ENCODE data around the gene ANKRD22. TPM values are rescaled to one million over a fixed set of nuclear protein-coding genes. Genes with fewer than 3 reads are reported as not detected.

Gene ANKRD22
- polyA plus RNA-seq, 1 donor (not counting 4 experiments of a cell fraction or from before 2014, with no cell fraction given): 4.4 TPM

GRCh38 chr10:88787463-88787862 lies 64.2 kb downstream of the ANKRD22 start:
- Histone ChIP-seq H3K27ac (ENCODE audit: control insufficient read depth, insufficient read depth, low read length) (no peak overlapping the region), H2AFZ (ENCODE audit: control insufficient read depth, low read length) (no peak overlapping the region), H3K4me3 (ENCODE audit: control insufficient read depth in 2 of 3, extremely low read depth in 1 of 3, insufficient read depth in 2 of 3, low read depth in 1 of 3, low read length in 3 of 3) (no peak overlapping the region), H3K4me1 (ENCODE audit: control insufficient read depth, extremely low read depth, insufficient read depth, low read length) (no peaks in the 10 kb centered on the region), H3K4me2 (ENCODE audit: control insufficient read depth, extremely low read depth, insufficient read depth, low read depth, low read length) (no peak overlapping the region), H4K20me1 (ENCODE audit: control insufficient read depth, extremely low read depth, insufficient read depth, low read length) (no peaks in the 10 kb centered on the region), H3K36me3 (ENCODE audit: control insufficient read depth in 2 of 2, extremely low read depth in 1 of 2, insufficient read depth in 2 of 2, low read length in 2 of 2) (no peaks in the 10 kb centered on the region), H3K9me1 (ENCODE audit: control insufficient read depth, extremely low read depth, insufficient read depth, low read length) (no peaks in the 10 kb centered on the region), H3K27me3 (ENCODE audit: control insufficient read depth, extremely low read depth, insufficient read depth, low read length) (no peaks in the 10 kb centered on the region), H3K79me2 (ENCODE audit: control insufficient read depth, insufficient read depth, low read length) (no peaks in the 10 kb centered on the region), H3K9me3 (ENCODE audit: control insufficient read depth, low read depth, low read length) (no peaks in the 10 kb centered on the region), H3K9ac (ENCODE audit: control insufficient read depth, extremely low read depth, insufficient read depth, low read length) (no peak overlapping the region)
- FAIRE-seq (no peak), DNase-seq (ENCODE audit: low read depth, low spot score) (no peak)
- dilution Hi-C loops (cut with MboI; ENCODE audit: extremely low pct_ligation_motif_present, low sequenced_read_pairs): no loop called here
- TF ChIP-seq CTCF (optimal IDR thresholded peaks at IDR 0.05 in 1 of 3, IDR thresholded peaks at IDR 0.05 in 1 of 3, conservative IDR thresholded peaks at IDR 0.05 in 1 of 3; ENCODE audit: extremely low read depth in 1 of 3, insufficient read depth in 2 of 3, low read length in 3 of 3) (no peak), EZH2 (IDR thresholded peaks at IDR 0.05; ENCODE audit: low read length) (no peak)

- H4K20me1 ChIP-seq (ENCODE audit: control insufficient read depth, extremely low read depth, insufficient read depth, low read length): no peaks in the 10 kb centered on the region
- H3K9me3 ChIP-seq (ENCODE audit: control insufficient read depth, low read depth, low read length): no peaks in the 10 kb centered on the region
- no peak for DNase-seq (ENCODE audit: low read depth, low spot score)
- no peak for TF ChIP-seq EZH2 (IDR thresholded peaks at IDR 0.05; ENCODE audit: low read length)
- H3K27me3 ChIP-seq (ENCODE audit: control insufficient read depth, extremely low read depth, insufficient read depth, low read length): no peaks in the 10 kb centered on the region
- no peaks in the 10 kb centered on the region for H3K4me1 ChIP-seq (ENCODE audit: control insufficient read depth, extremely low read depth, insufficient read depth, low read length)
- no peaks in the 10 kb centered on the region for H3K36me3 ChIP-seq (ENCODE audit: control insufficient read depth in 2 of 2, extremely low read depth in 1 of 2, insufficient read depth in 2 of 2, low read length in 2 of 2)
- H2AFZ ChIP-seq (ENCODE audit: control insufficient read depth, low read length): no peak overlapping the region
- dilution Hi-C loops (cut with MboI; ENCODE audit: extremely low pct_ligation_motif_present, low sequenced_read_pairs): no loop called here
- H3K27ac ChIP-seq (ENCODE audit: control insufficient read depth, insufficient read depth, low read length): no peak overlapping the region
- no peak overlapping the region for H3K4me2 ChIP-seq (ENCODE audit: control insufficient read depth, extremely low read depth, insufficient read depth, low read depth, low read length)
- no peak for FAIRE-seq
- no peaks in the 10 kb centered on the region for H3K9me1 ChIP-seq (ENCODE audit: control insufficient read depth, extremely low read depth, insufficient read depth, low read length)
- H3K9ac ChIP-seq (ENCODE audit: control insufficient read depth, extremely low read depth, insufficient read depth, low read length): no peak overlapping the region
- H3K4me3 ChIP-seq (ENCODE audit: control insufficient read depth in 2 of 3, extremely low read depth in 1 of 3, insufficient read depth in 2 of 3, low read depth in 1 of 3, low read length in 3 of 3): no peak overlapping the region
- H3K79me2 ChIP-seq (ENCODE audit: control insufficient read depth, insufficient read depth, low read length): no peaks in the 10 kb centered on the region
Measured at GRCh38 chr10:88786032-88786770, 65.4 kb downstream of the ANKRD22 start.

DNA sequence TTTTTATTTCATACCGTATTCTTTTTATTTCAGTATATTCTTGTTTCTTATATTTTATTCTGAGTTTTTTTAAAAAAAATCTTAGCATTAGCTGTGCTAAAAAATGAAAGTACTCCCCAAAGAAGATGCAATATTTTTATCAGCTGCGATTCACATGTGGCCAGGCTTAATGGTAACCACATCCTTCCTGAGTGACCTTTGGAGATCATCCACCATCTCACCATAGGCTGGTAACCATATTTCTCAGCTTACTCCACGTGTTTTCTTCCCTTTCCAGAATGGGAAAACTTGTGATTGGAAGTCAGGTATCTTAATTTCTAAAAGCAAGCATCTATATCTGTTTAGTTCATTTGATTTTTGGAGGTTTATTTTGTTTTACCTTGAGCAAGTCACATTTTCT lies 67.9 kb downstream of the ANKRD22 start:
- no peak overlapping the region for H3K4me3 ChIP-seq (ENCODE audit: control insufficient read depth in 2 of 3, extremely low read depth in 1 of 3, insufficient read depth in 2 of 3, low read depth in 1 of 3, low read length in 3 of 3)
- FAIRE-seq: no peak
- no peaks in the 10 kb centered on the region for H3K4me1 ChIP-seq (ENCODE audit: control insufficient read depth, extremely low read depth, insufficient read depth, low read length)
- H3K36me3 ChIP-seq (ENCODE audit: control insufficient read depth in 2 of 2, extremely low read depth in 1 of 2, insufficient read depth in 2 of 2, low read length in 2 of 2): no peaks in the 10 kb centered on the region
- H3K27ac ChIP-seq (ENCODE audit: control insufficient read depth, insufficient read depth, low read length): no peak overlapping the region
- DNase-seq (ENCODE audit: low read depth, low spot score): no peak
- H2AFZ ChIP-seq (ENCODE audit: control insufficient read depth, low read length): no peak overlapping the region
- no peaks in the 10 kb centered on the region for H3K9me1 ChIP-seq (ENCODE audit: control insufficient read depth, extremely low read depth, insufficient read depth, low read length)
- H3K27me3 ChIP-seq (ENCODE audit: control insufficient read depth, extremely low read depth, insufficient read depth, low read length): no peaks in the 10 kb centered on the region
- H4K20me1 ChIP-seq (ENCODE audit: control insufficient read depth, extremely low read depth, insufficient read depth, low read length): no peaks in the 10 kb centered on the region
- dilution Hi-C loops (cut with MboI; ENCODE audit: extremely low pct_ligation_motif_present, low sequenced_read_pairs): no loop called here
- TF ChIP-seq CTCF (optimal IDR thresholded peaks at IDR 0.05 in 1 of 3, IDR thresholded peaks at IDR 0.05 in 1 of 3, conservative IDR thresholded peaks at IDR 0.05 in 1 of 3; ENCODE audit: extremely low read depth in 1 of 3, insufficient read depth in 2 of 3, low read length in 3 of 3) (no peak), EZH2 (IDR thresholded peaks at IDR 0.05; ENCODE audit: low read length) (no peak)
- H3K4me2 ChIP-seq (ENCODE audit: control insufficient read depth, extremely low read depth, insufficient read depth, low read depth, low read length): no peak overlapping the region
- no peaks in the 10 kb centered on the region for H3K9me3 ChIP-seq (ENCODE audit: control insufficient read depth, low read depth, low read length)
- H3K79me2 ChIP-seq (ENCODE audit: control insufficient read depth, insufficient read depth, low read length): no peaks in the 10 kb centered on the region
- no peak overlapping the region for H3K9ac ChIP-seq (ENCODE audit: control insufficient read depth, extremely low read depth, insufficient read depth, low read length)

Data from keratinocyte (primary cell).